Measurements from ENCODE around the gene CPNE6. TPM values are rescaled to one million over a fixed set of nuclear protein-coding genes. Genes with fewer than 3 reads are reported as not detected.
A peak's percentile ranks its signal among the peaks of the same experiment; 100 is the strongest.
"Not testable (repeated sequence)": the region's sequence is repeated elsewhere in the genome, so short reads cannot be mapped to it uniquely, and the experiment has no call there.

CPNE6 gene
- polyA plus RNA-seq (ENCODE audit: insufficient read length in 4 of 4) = under 1 TPM in 1 of 4 donors, not detected in 3; 0.11 TPM

DNA sequence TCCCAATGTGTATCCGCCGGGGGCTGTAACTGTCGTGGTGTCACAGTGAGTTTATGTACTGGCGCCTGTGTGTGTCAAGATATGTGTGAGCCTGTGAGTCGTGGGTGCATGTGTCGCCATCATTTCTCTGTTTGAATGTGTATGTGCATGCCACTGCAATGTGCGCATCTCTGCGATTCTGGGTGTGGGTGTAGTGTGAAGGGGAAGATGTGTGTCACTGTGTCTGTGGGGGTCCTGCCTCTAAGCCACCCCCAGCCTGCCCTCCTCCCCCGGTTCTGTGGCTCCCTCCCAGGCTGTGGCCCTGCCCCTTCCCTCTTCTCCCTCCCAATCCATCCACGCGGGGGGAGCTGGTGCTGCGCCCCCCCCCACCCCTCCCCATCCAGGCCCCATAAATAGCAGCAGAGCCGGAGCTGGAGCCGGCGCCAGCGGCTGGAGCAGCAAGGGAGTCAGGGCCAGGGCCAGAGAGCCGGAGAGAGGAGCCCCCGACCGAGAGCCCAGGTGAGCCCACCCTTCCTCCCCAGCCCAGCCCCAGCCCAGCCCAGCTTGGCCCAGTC, at the start of gene CPNE6:
Gene CPNE6 (plus strand): TSS at position 419 of the 554 bp plus-strand sequence. CDS start 1,375 bp downstream, outside the sequence.
- no peak for DNase-seq (ENCODE audit: low read depth in 4 of 4, low spot score in 2 of 4)

- DNase-seq (ENCODE audit: low read depth in 4 of 4, low spot score in 2 of 4) = not testable (repeated sequence)
Observed at GRCh38 chr14:24024939-24025418, 46.4 kb upstream of the CPNE6 start.

DNA sequence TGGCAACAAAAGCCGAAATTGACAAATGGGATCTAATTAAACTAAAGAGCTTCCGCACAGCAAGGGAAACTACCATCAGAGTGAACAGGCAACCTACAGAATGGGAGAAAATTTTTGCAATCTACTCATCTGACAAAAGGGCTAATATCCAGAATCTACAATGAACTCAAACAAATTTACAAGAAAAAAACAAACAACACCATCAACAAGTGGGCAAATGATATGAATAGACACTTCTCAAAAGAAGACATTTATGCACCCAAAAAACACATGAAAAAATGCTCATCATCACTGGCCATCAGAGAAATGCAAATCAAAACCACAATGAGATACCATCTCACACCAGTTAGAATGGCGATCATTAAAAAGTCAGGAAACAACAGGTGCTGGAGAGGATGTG, 41.7 kb upstream of the CPNE6 start:
- not testable (repeated sequence) for DNase-seq (ENCODE audit: low read depth in 4 of 4, low spot score in 2 of 4)

- not testable (repeated sequence) for DNase-seq (ENCODE audit: low read depth in 4 of 4, low spot score in 2 of 4)
Observed at GRCh38 chr14:24031331-24031730, 40.0 kb upstream of the CPNE6 start.

- no peak for DNase-seq (ENCODE audit: low read depth in 4 of 4, low spot score in 2 of 4)
Observed at GRCh38 chr14:24032727-24033418, 38.5 kb upstream of the CPNE6 start.

DNA sequence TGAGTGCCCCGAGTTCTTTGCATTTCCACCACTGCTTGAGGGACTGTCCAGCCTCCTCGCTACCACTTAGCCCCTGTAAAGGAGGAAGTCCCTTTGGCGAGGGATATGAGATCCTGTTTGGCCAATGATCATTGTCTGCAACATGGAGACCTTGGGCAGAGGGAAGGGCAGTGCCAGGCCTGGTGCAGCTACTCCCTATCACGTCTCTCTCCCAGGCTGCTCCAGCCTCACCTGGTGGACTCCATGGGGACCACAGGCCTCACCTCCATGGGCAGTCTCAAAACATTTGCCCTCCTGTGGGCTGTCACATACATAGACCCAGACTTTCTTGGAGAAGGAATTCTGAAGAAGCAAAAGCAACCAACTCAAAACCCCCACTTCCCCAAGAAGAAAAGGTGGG, 35.6 kb upstream of the CPNE6 start:
- not testable (repeated sequence) for DNase-seq (ENCODE audit: low read depth in 4 of 4, low spot score in 2 of 4)

DNA sequence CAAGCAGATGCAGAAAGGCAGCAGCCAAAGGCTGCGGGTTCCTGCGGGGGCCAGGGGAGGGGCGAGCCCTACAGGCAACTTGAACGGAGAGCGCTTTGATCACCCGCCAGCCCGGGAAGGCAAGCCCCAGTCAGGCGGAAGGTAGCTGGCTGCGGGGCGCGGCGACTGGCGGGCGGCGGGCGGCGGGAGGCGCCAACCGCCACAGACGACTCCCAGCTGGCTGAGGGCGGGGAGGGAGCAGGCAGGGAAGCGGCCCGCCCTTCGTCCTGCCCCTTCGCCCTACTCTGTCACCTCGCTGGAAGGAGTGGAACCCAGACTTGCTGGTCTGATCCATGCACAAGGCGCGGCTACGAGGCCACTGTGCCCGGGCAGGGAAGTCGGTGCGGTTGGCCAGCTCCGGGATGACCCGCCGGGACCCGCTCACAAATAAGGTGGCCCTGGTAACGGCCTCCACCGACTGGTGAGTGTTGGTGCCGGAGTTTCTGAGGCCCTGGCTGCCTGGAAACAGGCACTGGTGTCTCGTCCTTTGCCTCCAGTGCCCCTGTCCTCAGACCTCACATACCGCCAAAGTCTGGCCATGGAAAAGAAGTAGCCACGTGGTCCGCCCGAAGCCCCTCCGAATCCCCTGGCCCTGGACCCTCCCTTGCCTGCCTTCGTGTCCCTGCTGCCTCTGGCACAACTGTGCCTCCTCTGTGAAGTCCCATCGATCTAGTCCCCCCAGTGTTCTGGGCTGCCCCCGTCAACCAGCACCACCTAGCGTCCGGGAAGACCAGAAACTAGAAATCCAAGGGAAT, 35.0 kb upstream of the CPNE6 start:
- peak in 1 of 4 donors; percentile 59 for DNase-seq (ENCODE audit: low read depth in 4 of 4, low spot score in 2 of 4)

GRCh38 chr14:24036963-24037657, 34.3 kb upstream of the CPNE6 start:
- not testable (repeated sequence) for DNase-seq (ENCODE audit: low read depth in 4 of 4, low spot score in 2 of 4)

GRCh38 chr14:24037658-24038037, 33.7 kb upstream of the CPNE6 start:
- DNase-seq (ENCODE audit: low read depth in 4 of 4, low spot score in 2 of 4) = no peak

DNA sequence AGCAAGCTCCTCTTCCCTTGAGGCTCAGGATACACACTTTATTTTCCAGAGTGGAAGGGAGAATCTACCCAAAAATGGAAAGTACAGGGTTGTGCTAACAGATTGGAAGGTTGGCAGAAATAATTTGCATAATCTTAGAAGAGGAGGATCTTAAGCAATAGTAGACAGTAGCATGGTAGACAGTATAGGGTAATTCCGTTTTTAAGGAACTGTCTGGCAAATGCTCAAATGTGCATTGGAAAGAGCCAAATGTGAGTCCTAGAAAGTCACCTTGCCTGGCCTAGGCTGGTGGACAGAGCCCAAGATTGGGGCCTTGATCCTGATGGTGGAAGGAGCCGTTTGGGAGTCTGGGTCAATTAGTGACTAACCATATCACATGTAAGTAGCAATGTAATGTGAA, 32.7 kb upstream of the CPNE6 start:
- no peak for DNase-seq (ENCODE audit: low read depth in 4 of 4, low spot score in 2 of 4)

GRCh38 chr14:24040692-24041091, 30.7 kb upstream of the CPNE6 start:
- DNase-seq (ENCODE audit: low read depth in 4 of 4, low spot score in 2 of 4) = no peak

GRCh38 chr14:24042746-24043145, 28.6 kb upstream of the CPNE6 start:
- DNase-seq (ENCODE audit: low read depth in 4 of 4, low spot score in 2 of 4) = no peak

DNA sequence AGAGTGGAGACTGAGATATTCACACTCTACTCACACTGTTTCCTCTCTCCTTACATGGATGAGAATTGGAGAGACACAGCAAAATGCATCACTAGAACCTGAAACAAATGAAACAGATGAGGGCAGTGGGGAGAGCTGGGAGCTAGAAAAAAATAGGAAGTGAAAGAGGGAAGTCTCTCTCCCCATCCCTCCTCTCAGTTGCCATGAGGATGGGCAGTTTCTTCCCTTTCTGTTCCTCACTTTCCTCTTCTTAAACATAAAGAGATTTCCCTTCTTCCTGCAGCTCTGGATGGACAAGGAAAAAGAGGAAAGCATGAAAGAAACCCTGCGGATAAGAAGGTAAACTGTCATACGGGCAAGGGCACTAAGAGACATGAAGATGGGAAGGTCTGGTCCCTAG, 22.4 kb upstream of the CPNE6 start:
- not testable (repeated sequence) for DNase-seq (ENCODE audit: low read depth in 4 of 4, low spot score in 2 of 4)

DNA sequence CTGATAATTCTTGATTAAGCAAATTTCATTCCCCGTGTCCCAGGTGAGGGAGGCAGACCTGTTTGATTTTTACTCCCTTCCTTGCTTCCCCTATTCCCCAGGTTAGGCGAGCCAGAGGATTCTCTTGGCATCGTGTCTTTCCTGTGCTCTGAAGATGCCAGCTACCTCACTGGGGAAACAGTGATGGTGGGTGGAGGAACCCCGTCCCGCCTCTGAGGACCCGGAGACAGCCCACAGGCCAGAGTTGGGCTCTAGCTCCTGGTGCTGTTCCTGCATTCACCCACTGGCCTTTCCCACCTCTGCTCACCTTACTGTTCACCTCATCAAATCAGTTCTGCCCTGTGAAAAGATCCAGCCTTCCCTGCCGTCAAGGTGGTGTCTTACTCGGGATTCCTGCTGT, 20.6 kb upstream of the CPNE6 start:
- DNase-seq (ENCODE audit: low read depth in 4 of 4, low spot score in 2 of 4) = not testable (repeated sequence)

GRCh38 chr14:24051176-24051788, 20.1 kb upstream of the CPNE6 start:
- no peak for DNase-seq (ENCODE audit: low read depth in 4 of 4, low spot score in 2 of 4)

DNA sequence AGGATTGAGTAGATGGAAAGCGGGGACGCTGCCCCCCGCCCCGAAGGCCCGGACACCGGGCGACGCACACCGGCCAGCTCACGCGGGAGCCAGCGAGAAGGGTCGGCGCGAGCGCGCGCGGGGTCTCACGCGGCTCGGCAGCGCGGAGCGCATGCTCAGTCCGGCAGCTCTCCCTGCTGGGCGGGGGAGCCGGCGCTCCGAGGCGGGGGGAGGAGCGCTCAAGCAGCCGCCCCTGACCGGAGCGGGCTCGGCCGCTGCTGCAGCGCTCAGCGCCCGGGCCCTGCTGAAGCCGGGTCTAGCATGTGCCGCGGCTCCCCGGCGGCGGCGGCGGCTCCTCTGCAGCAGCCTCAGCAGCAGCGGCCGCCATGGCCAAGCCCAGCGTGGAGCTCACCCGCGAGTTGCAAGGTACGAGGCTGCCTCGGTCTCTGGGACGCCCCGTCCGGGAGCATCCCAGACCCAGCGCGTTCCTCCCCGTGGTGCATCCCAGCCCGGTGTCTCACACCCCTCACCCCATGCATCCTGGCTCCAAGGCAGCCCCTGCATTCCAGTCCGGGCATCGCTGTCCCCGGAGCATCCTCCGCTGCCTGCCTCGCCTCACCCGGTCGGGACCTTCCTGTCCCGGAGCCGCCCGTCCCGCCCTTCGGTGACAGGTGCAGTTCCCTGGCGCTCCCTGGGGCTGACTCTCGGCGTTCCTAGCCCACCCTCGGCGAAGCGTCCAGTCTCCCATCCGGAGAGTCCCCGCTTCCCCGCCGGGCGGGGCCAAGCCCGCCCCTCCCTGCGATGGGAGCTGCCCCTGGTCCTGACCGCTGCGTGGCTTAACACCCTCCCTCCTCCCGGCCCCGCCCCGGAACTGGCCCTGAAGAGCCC, 19.3 kb upstream of the CPNE6 start, which contains the start of gene CARMIL3:
Gene CARMIL3 (plus strand): TSS at position 221 of the 867 bp plus-strand sequence. CDS start 145 bp downstream, at position 366.
- peak in 1 of 4 donors; percentile 65 for DNase-seq (ENCODE audit: low read depth in 4 of 4, low spot score in 2 of 4)

GRCh38 chr14:24052656-24053547, 18.5 kb upstream of the CPNE6 start:
- no peak for DNase-seq (ENCODE audit: low read depth in 4 of 4, low spot score in 2 of 4)
